ENCODE results near the gene SLC9A7.

DNA sequence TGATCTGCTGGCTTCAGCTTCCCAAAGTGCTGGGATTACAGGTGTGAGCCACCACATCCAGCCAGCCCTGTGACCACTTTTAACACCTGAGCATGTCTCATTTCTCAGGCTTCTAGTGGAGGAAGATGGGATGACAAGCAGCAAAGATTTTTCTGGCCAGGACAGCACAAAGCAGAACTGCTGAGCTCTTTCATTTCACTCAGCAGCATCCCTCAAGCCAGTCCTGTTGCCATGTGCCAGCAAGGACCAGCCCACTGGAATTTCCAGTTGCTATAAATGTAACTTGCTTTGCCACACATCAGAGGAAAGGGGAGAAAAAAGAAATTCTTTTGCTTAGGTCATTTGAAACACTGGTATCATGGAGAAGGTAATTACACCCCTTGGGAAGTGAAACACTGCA, 75.9 kb downstream of the SLC9A7 start:
- TF ChIP-seq EP300 (IDR thresholded peaks at IDR 0.05) = no peak
- TF ChIP-seq, protein P1, sequence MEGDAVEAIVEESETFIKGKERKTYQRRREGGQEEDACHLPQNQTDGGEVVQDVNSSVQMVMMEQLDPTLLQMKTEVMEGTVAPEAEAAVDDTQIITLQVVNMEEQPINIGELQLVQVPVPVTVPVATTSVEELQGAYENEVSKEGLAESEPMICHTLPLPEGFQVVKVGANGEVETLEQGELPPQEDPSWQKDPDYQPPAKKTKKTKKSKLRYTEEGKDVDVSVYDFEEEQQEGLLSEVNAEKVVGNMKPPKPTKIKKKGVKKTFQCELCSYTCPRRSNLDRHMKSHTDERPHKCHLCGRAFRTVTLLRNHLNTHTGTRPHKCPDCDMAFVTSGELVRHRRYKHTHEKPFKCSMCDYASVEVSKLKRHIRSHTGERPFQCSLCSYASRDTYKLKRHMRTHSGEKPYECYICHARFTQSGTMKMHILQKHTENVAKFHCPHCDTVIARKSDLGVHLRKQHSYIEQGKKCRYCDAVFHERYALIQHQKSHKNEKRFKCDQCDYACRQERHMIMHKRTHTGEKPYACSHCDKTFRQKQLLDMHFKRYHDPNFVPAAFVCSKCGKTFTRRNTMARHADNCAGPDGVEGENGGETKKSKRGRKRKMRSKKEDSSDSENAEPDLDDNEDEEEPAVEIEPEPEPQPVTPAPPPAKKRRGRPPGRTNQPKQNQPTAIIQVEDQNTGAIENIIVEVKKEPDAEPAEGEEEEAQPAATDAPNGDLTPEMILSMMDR (IDR thresholded peaks at IDR 0.05) = no peak
- TF ChIP-seq POLR2AphosphoS5 (IDR thresholded peaks at IDR 0.05) = no peak
- TF ChIP-seq POLR2A (IDR thresholded peaks at IDR 0.05) = no peak
